Fibroblast of the aortic adventitia (primary cell): Measurements from ENCODE around the gene FABP2. TPM values are rescaled to one million over a fixed set of nuclear protein-coding genes. Genes with fewer than 3 reads are reported as not detected.
"Not testable (repeated sequence)": the region's sequence is repeated elsewhere in the genome, so short reads cannot be mapped to it uniquely, and the experiment has no call there.

Experiments
- DNase-seq: peaks from one replicate; pipeline ENCODE4 v3.0.0-alpha.2; 2010; ENCODE audit warnings: low read depth
- H3K4me3 ChIP-seq: 2 replicates; pipeline ENCODE4 v1.5.1; 2011; ENCODE audit warnings: low read depth, mild to moderate bottlenecking, control low read depth, low read length, moderate library complexity
- CTCF ChIP-seq: IDR thresholded peaks from 2 replicates; pipeline ENCODE4 v1.5.1; 2011; ENCODE audit warnings: mild to moderate bottlenecking, low read length, control low read depth, inconsistent platforms; ENCODE audit not compliant: insufficient read depth
- small RNA-seq: library from RNA; depleted of rRNA; stranded (forward); fragments of <200 nt; gene quantifications from one replicate; pipeline ENCODE3, GENCODE V24; 2012
- total RNA-seq: library from RNA; depleted of rRNA; stranded (reverse); fragments of >200 nt; gene quantifications from 2 replicates; pipeline ENCODE4 v1.2.3, GENCODE V29; 2012; ENCODE audit warnings: low replicate concordance

FABP2 gene
- total RNA-seq, 1 donor, result not detected

GRCh38 chr4:119286377-119287002 lies 35.4 kb downstream of the FABP2 start:
- no peak overlapping the region for H3K4me3 ChIP-seq
- peak; percentile 90 for DNase-seq
- TF ChIP-seq CTCF, result peak; percentile 57

GRCh38 chr4:119284876-119285780 lies 36.8 kb downstream of the FABP2 start:
- peak overlapping the region; percentile 42 for H3K4me3 ChIP-seq
- peak; percentile 33 for DNase-seq
- peak; percentile 20 for TF ChIP-seq CTCF

GRCh38 chr4:119281393-119281792 lies 40.5 kb downstream of the FABP2 start:
- no peak for TF ChIP-seq CTCF
- no peak for DNase-seq

GRCh38 chr4:119279945-119280344 lies 42.0 kb downstream of the FABP2 start:
- H3K4me3 ChIP-seq, DNase-seq: not testable (repeated sequence)

More at GRCh38 chr4:119281393-119281792, 40.5 kb downstream of the FABP2 start:
- H3K4me3 ChIP-seq, result no peak overlapping the region

- H3K4me3 ChIP-seq, DNase-seq: not testable (repeated sequence)
Observed at GRCh38 chr4:119279541-119279940, 42.4 kb downstream of the FABP2 start.

GRCh38 chr4:119271361-119272085 lies 50.4 kb downstream of the FABP2 start:
- no peak overlapping the region for H3K4me3 ChIP-seq
- no peak for TF ChIP-seq CTCF
- DNase-seq, result no peak

GRCh38 chr4:119268466-119268865 lies 53.5 kb downstream of the FABP2 start:
- no peak for TF ChIP-seq CTCF
- no peak overlapping the region for H3K4me3 ChIP-seq
- no peak for DNase-seq

Small RNA genes within 50 kb of the gene (small RNA-seq; reads per million reads assigned to genes)
- not detected for gene RNU4-33P

Other genes with a start within 250 kb of the FABP2 start
- 0.36 and 0.74 TPM in 2 replicates for gene MYOZ2, start 186.3 kb downstream of the FABP2 start, total RNA-seq
- 69.2 and 209 TPM in 2 replicates for gene USP53, start 109.4 kb downstream of the FABP2 start, total RNA-seq